Neural crest cell (in vitro differentiated cells): ENCODE results near the gene DCST2. TPM values are rescaled to one million over a fixed set of nuclear protein-coding genes. Genes with fewer than 3 reads are reported as not detected.

Experiments
- DNase-seq: peaks from one replicate; pipeline ENCODE4 v3.0.0; 2021; ENCODE audit warnings: low read depth, mixed read lengths, low spot score
- H3K27ac Mint-ChIP-seq: one replicate; pipeline ENCODE4 v1.8.0; 2021; ENCODE audit warnings: mild to moderate bottlenecking, mixed read lengths; ENCODE audit not compliant: unreplicated experiment
- H3K27me3 Mint-ChIP-seq: 2 replicates; pipeline ENCODE4 v1.8.0; 2021; ENCODE audit warnings: low read depth, mild to moderate bottlenecking, mixed read lengths
- H3K36me3 Mint-ChIP-seq: 2 replicates; pipeline ENCODE4 v1.8.0; 2021; ENCODE audit warnings: low read depth, mild to moderate bottlenecking, mixed read lengths
- H3K4me1 Mint-ChIP-seq: 2 replicates; pipeline ENCODE4 v1.8.0; 2021; ENCODE audit warnings: mixed read lengths
- H3K4me3 Mint-ChIP-seq: one replicate; pipeline ENCODE4 v1.8.0; 2021; ENCODE audit warnings: mild to moderate bottlenecking, mixed read lengths
- H3K9me3 Mint-ChIP-seq: 2 replicates; pipeline ENCODE4 v1.8.0; 2021; ENCODE audit warnings: mixed read lengths
- CTCF ChIP-seq: fragments of 200-600 bp; sonication (generic); conservative IDR thresholded peaks from 2 replicates; pipeline ENCODE4 v1.5.0; 2021; ENCODE audit warnings: antibody characterized with exemption, mild to moderate bottlenecking
- total RNA-seq: library from RNA; stranded (reverse); gene quantifications from 2 replicates; pipeline ENCODE4 v1.2.1, GENCODE V29; 2021

Gene DCST2
- total RNA-seq, 1 donor from 2014 or later, result 1.3 TPM

DNA sequence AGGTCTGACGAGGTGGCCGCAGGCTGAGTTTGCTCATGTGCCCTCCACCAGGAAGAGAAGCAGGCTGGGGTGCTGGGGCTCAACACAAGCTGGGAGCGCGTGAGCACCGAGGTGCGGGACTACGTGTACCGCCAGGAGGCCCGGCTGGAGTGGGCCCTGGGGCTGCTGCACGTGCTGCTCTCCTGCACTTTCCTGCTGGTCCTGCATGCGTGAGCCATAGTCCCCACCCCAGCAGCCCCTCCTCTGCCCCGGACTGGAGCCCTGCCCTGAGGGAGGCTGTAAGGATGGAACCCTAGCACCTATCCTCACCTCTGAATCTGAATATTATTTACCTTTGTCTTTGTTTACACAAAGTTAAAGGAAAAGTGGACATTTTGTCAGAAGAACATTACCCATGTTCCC lies 9.7 kb upstream of the DCST2 start:
- no peak for DNase-seq
- no peak overlapping the region for H3K4me3 Mint-ChIP-seq
- H3K4me1 Mint-ChIP-seq, result peaks cover 15% of the 10 kb centered on the region
- no peaks in the 10 kb centered on the region for H3K36me3 Mint-ChIP-seq
- H3K27me3 Mint-ChIP-seq, result no peaks in the 10 kb centered on the region
- no peaks in the 10 kb centered on the region for H3K9me3 Mint-ChIP-seq
- H3K27ac Mint-ChIP-seq, result no peak overlapping the region
- TF ChIP-seq CTCF, result no peak

DNA sequence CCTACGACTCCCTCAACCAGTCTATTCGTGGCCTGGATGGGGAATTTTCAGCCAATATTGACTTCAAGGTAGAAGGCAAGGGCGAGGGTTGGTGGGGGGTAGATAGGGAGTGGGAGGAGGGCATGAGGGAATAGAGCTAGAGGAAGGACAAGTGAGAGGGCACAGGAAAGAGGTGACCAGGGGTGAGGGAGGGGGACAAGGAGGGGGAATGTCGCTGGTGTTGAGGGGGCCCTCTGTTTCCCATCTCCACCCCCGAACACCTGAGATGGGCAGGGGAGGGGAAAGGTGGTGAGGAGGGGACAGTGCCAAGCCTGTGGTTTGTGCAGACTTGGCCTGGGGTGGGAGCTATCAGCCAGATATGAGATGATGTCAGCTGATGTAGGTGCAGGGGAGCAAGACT lies 9.2 kb upstream of the DCST2 start:
- Mint-ChIP-seq H3K27me3 (no peaks in the 10 kb centered on the region), H3K4me1 (peaks cover 12% of the 10 kb centered on the region), H3K27ac (no peak overlapping the region), H3K36me3 (no peaks in the 10 kb centered on the region), H3K4me3 (no peak overlapping the region), H3K9me3 (no peaks in the 10 kb centered on the region)
- no peak for DNase-seq
- no peak for TF ChIP-seq CTCF

DNA sequence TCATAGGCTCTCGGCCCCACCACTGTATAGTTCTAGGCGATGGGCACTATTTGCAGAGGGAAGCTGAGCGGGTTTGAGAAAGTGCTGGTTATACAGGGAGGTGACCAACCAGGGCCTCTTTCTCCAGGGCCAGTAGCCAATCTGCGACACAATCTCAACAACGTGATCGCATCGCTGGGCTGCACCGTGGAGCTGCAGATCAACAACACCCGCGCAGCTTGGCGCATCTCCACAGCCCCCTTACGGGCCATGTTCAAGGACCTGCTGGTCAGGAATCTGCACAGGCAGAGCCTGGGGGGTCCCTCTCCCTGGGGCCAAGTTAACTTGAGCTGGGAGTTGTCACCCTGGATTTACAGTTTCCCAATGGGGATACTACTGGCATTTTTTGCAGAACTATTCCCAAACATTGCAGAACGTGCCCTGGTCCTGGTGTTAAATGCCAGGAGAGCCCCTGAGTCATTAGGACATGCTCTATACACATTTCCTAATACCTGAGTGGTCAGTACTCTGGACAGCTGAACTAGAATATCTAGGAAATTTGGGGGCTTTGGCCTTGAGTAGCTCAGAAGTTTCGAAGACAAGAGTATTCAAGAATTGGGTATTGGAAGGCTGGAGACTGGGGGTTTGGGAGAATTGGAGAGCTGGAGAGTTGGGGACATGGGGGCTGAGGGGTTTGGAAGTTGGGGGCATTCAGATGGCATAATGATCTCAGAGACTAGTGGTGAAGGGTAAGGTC lies 6.9 kb upstream of the DCST2 start:
- Mint-ChIP-seq H3K4me1 (peaks cover 10% of the 10 kb centered on the region), H3K4me3 (no peak overlapping the region)

DNA sequence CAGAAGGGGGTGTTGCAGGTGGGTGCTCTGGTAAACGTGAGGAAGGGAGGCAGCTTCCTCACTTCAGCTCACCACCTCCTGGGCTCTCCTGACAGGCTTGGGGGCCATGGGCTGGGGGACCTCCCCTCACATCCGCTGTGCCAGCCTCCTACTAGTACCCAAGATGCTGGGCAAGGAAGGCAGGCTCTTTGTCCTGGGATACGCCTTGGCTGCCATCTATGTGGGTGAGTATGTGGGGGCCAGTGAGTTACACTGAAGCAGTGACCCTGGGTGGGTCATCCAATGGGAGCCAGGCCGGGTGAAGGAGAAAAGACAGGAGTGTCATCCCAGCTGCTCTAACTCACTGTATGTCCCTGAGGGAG lies 5.7 kb upstream of the DCST2 start:
- Mint-ChIP-seq H3K27me3 (no peaks in the 10 kb centered on the region), H3K4me1 (peaks cover under 1% of the 10 kb centered on the region), H3K9me3 (no peaks in the 10 kb centered on the region), H3K36me3 (no peaks in the 10 kb centered on the region), H3K27ac (no peak overlapping the region), H3K4me3 (no peak overlapping the region)
- TF ChIP-seq CTCF, result no peak
- no peak for DNase-seq

More for the DNA sequence above, 6.9 kb upstream of the DCST2 start:
- TF ChIP-seq CTCF, result no peak
- no peaks in the 10 kb centered on the region for H3K36me3 Mint-ChIP-seq
- DNase-seq, result no peak
- H3K27me3 Mint-ChIP-seq, result no peaks in the 10 kb centered on the region
- no peak overlapping the region for H3K27ac Mint-ChIP-seq
- no peaks in the 10 kb centered on the region for H3K9me3 Mint-ChIP-seq

DNA sequence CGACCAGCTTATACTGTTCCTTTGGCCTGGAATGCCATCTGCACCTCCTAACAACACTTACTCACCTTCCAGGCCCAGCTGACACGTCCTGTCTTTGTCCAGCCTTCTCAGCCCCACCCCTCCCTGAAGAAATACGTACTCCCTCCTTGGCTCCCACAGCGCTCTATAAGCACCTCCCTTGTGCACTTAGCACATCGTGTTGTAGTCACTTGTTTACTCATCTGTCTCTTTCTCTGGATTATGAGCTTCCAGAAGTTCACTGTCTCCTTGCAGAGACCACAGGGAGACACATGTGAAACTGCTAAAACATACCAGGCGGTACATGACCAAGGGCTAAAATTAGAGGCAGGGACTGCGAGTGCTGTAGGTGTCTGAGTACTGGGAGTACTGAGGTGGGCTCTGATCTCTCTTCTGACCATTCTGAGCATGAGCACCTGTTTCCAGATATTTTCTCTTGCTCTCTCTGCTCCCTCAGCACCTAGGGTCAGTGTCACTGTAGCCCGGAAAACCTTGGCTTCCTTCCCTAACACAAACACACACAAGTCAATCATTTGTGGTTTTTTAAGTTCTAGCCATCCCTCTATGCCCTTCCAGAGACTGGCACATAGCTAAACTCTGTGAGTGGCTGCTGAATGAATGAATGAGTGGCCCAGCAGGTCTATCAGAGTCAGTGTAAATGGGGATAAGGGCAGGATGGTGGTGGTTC lies 5.2 kb upstream of the DCST2 start:
- Mint-ChIP-seq H3K4me3 (no peak overlapping the region), H3K27ac (no peak overlapping the region), H3K4me1 (no peaks in the 10 kb centered on the region), H3K36me3 (no peaks in the 10 kb centered on the region), H3K9me3 (no peaks in the 10 kb centered on the region), H3K27me3 (no peaks in the 10 kb centered on the region)
- TF ChIP-seq CTCF, result no peak
- DNase-seq, result no peak
